Transverse colon (tissue), 4 donors: ENCODE results near the gene GBGT1. TPM values are rescaled to one million over a fixed set of nuclear protein-coding genes. Genes with fewer than 3 reads are reported as not detected.

Source experiments
- DNase-seq: peaks from one replicate; pipeline ENCODE4 v3.0.0-alpha.2; 2019
- H3K27ac ChIP-seq, 4 donors: fragments of 200-600 bp; sonication (generic); 2 replicates each; pipeline ENCODE4 v1.5.1; 2016 to 2018; ENCODE audit warnings: inconsistent platforms in 4 of 4
- H3K27me3 ChIP-seq: fragments of 200-600 bp; sonication (generic); 2 replicates; pipeline ENCODE4 v1.5.1; 2017; ENCODE audit warnings: inconsistent platforms
- H3K36me3 ChIP-seq, 4 donors: fragments of 200-600 bp; sonication (generic); 2 replicates each; pipeline ENCODE4 v1.5.1; 2017 to 2019; ENCODE audit warnings: inconsistent platforms in 4 of 4
- H3K4me1 ChIP-seq, 4 donors: fragments of 200-600 bp; sonication (generic); 2 replicates each; pipeline ENCODE4 v1.5.1; 2017 to 2020; ENCODE audit warnings: inconsistent platforms in 4 of 4
- H3K4me3 ChIP-seq, 4 donors: fragments of 200-600 bp; sonication (generic); 1 replicate in 1 of 4; 2 replicates in 3 of 4; pipeline versions ENCODE4 v1.5.1 to v1.6.1; 2017 to 2019; ENCODE audit warnings: inconsistent platforms in 4 of 4
- H3K9me3 ChIP-seq, 2 donors: fragments of 200-600 bp; sonication (generic); 2 replicates each; pipeline ENCODE4 v1.5.1; 2017 to 2019; ENCODE audit warnings: inconsistent platforms in 2 of 2
- EP300 ChIP-seq: sonication (generic); formaldehyde crosslinking; IDR thresholded peaks from one replicate; pipeline ENCODE4 v1.6.1; 2017; ENCODE audit warnings: antibody characterized with exemption, low read depth
- POLR2A ChIP-seq: fragments of 450-650 bp; IDR thresholded peaks from one replicate; pipeline ENCODE4 v1.6.1; 2016; ENCODE audit warnings: antibody characterized with exemption, mild to moderate bottlenecking, moderate library complexity
- POLR2AphosphoS5 ChIP-seq, 3 donors: sonication (generic); formaldehyde crosslinking; IDR thresholded peaks; one replicate each; pipeline ENCODE4 v1.6.1; 2016; ENCODE audit warnings: antibody characterized with exemption in 3 of 3
- WGBS, 2 donors: methylation state at CpG; one replicate each; pipeline ENCODE4 v1.1.5; 2018; ENCODE audit warnings: low coverage in 1 of 2; 5-methylcytosine and 5-hydroxymethylcytosine counted together
- in situ Hi-C, 4 donors: fragments of 200-750 bp; cut with MboI; loops; one replicate each; pipeline versions ENCODE4 v1.15.0 to v1.15.1; 2017; ENCODE audit warnings: low sequenced_read_pairs in 3 of 4, low pct_ligation_motif_present in 1 of 4, low pct_unique_long_range_greater_than_20kb in 1 of 4
- intact Hi-C: fragments of 100-400 bp; cut with DNase I; formaldehyde crosslinking; loops from one replicate; pipeline ENCODE4 v1.15.1; 2023; ENCODE audit warnings: low total_unique reads
- total RNA-seq, 4 donors: library from RNA; depleted of rRNA; stranded (reverse); fragments of >200 nt; gene quantifications; one replicate each; pipeline ENCODE4 v1.1.0, GENCODE V29; 2016
- TF ChIP-seq, protein P1 (sequence below), 5 experiments: fragments of 200-600 bp in 3 of 5; fragments of 450-650 bp in 2 of 5; sonication (generic) in 3 of 5; IDR thresholded peaks; 1 replicate in 2 of 5; 2 replicates in 3 of 5; pipeline ENCODE4 v1.5.1; 2016 to 2017; ENCODE audit warnings: antibody characterized with exemption in 5 of 5, inconsistent platforms in 3 of 5, mild to moderate bottlenecking in 2 of 5, moderate library complexity in 1 of 5

Gene GBGT1
- total RNA-seq, 4 donors from 2014 or later: 4.1 to 15.7 (median 11.8) TPM

- peak; percentile 95 for DNase-seq
- Histone ChIP-seq H3K27ac (peak overlapping the region; percentile 93 to 97 (median 96)), H3K4me1 (peaks cover 53 to 73% (median 59%) of the 10 kb centered on the region in 4 donors), H3K4me3 (no peak overlapping the region), H3K36me3 (no peaks in the 10 kb centered on the region), H3K9me3 (no peaks in the 10 kb centered on the region), H3K27me3 (no peaks in the 10 kb centered on the region)
- WGBS, 2 donors: 24% methylated on average over 11 of the region's 21 CpGs; no CpG with 5 or more reads in 1 of the 2 donors
- intact Hi-C loops: no loop called here
- TF ChIP-seq EP300: peak; percentile 54
- TF ChIP-seq, protein P1, sequence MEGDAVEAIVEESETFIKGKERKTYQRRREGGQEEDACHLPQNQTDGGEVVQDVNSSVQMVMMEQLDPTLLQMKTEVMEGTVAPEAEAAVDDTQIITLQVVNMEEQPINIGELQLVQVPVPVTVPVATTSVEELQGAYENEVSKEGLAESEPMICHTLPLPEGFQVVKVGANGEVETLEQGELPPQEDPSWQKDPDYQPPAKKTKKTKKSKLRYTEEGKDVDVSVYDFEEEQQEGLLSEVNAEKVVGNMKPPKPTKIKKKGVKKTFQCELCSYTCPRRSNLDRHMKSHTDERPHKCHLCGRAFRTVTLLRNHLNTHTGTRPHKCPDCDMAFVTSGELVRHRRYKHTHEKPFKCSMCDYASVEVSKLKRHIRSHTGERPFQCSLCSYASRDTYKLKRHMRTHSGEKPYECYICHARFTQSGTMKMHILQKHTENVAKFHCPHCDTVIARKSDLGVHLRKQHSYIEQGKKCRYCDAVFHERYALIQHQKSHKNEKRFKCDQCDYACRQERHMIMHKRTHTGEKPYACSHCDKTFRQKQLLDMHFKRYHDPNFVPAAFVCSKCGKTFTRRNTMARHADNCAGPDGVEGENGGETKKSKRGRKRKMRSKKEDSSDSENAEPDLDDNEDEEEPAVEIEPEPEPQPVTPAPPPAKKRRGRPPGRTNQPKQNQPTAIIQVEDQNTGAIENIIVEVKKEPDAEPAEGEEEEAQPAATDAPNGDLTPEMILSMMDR (IDR thresholded peaks at IDR 0.05): no peak
- peak; percentile 86 for TF ChIP-seq POLR2A
- peak; percentile 76 to 96 (median 95) for TF ChIP-seq POLR2AphosphoS5 (IDR thresholded peaks at IDR 0.05)
- in situ Hi-C loops: no loop called here
Observed at GRCh38 chr9:133133681-133134387, 29.9 kb downstream of the GBGT1 start.

- H3K27me3 ChIP-seq: no peaks in the 10 kb centered on the region
- in situ Hi-C loops: no loop called here
- WGBS, 2 donors: 75 to 89% methylated on average over 9 to 16 of the region's 16 CpGs
- H3K4me1 ChIP-seq: peaks cover 48 to 68% (median 49%) of the 10 kb centered on the region in 4 donors
- TF ChIP-seq EP300: no peak
- TF ChIP-seq POLR2AphosphoS5 (IDR thresholded peaks at IDR 0.05): no peak
- TF ChIP-seq, protein P1 (IDR thresholded peaks at IDR 0.05): no peak
- no peak for TF ChIP-seq POLR2A
- intact Hi-C loops: no loop called here
- no peak for DNase-seq
- H3K27ac ChIP-seq: peak overlapping the region; percentile 93 to 97 (median 96)
- no peaks in the 10 kb centered on the region for H3K36me3 ChIP-seq
- H3K4me3 ChIP-seq: no peak overlapping the region
- H3K9me3 ChIP-seq: no peaks in the 10 kb centered on the region
Observed at GRCh38 chr9:133132174-133132573, 31.5 kb downstream of the GBGT1 start.

DNA sequence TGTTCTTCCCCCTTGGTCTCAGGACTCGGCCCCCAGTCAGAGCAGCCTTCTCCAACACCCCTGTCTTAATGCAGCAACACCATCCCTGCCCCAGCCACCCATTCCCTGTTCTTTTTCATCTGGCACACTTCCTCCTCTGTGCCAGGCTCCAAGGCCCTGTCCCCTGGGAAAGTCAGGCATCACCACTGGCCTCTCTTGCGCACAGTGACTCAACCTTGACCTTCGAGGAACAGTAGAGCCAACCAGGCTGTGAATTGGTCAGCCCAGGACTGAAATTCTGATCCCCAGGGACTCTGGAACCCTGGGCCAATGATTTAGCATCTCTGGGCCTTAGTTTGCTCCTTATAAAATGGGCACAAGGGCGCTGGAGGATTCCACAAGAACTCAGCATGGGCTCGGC lies 32.2 kb downstream of the GBGT1 start:
- Histone ChIP-seq H3K27me3 (no peaks in the 10 kb centered on the region), H3K36me3 (no peaks in the 10 kb centered on the region), H3K4me3 (no peak overlapping the region), H3K9me3 (no peaks in the 10 kb centered on the region), H3K4me1 (peaks cover 46 to 68% (median 50%) of the 10 kb centered on the region in 4 donors), H3K27ac (peak overlapping the region; percentile 23 to 97 (median 66))
- in situ Hi-C loops: no loop called here
- intact Hi-C loops: no loop called here
- TF ChIP-seq EP300 (no peak), POLR2AphosphoS5 (IDR thresholded peaks at IDR 0.05) (no peak), POLR2A (no peak)
- TF ChIP-seq, protein P1 (IDR thresholded peaks at IDR 0.05): no peak
- WGBS, 2 donors: 78 to 86% methylated on average over 2 to 5 of the region's 5 CpGs
- no peak for DNase-seq

GRCh38 chr9:133130685-133131244 lies 32.9 kb downstream of the GBGT1 start:
- Histone ChIP-seq H3K27me3 (no peaks in the 10 kb centered on the region), H3K9me3 (no peaks in the 10 kb centered on the region), H3K27ac (peak overlapping the region; percentile 38 to 93 (median 48)), H3K4me1 (peaks cover 39 to 68% (median 48%) of the 10 kb centered on the region in 4 donors), H3K36me3 (no peaks in the 10 kb centered on the region), H3K4me3 (peak overlapping the region in 1 of 4 donors; percentile 3)
- peak; percentile 61 for DNase-seq
- 65% methylated on average over 7 of the region's 10 CpGs; no CpG with 5 or more reads in 1 of the 2 donors for WGBS, 2 donors
- in situ Hi-C loops (no loop called here), intact Hi-C loops (no loop called here)
- no peak for TF ChIP-seq EP300
- TF ChIP-seq POLR2A: no peak
- no peak for TF ChIP-seq POLR2AphosphoS5 (IDR thresholded peaks at IDR 0.05)
- TF ChIP-seq, protein P1 (IDR thresholded peaks at IDR 0.05): no peak
